K562 (cell line): ENCODE measurements around the gene MERTK. TPM values are rescaled to one million over a fixed set of nuclear protein-coding genes. Genes with fewer than 3 reads are reported as not detected.

Experiments used
- CAMTA2 ChIP-seq: fragments of 250-450 bp; sonication (Bioruptor Pico); conservative IDR thresholded peaks from 2 replicates; pipeline ENCODE4 v1.5.1; 2022
- ESRRB ChIP-seq: fragments of 250-450 bp; sonication (Bioruptor Pico); IDR thresholded peaks from 2 replicates; pipeline ENCODE4 v1.5.0; 2020; ENCODE audit warnings: mild to moderate bottlenecking, moderate library complexity, borderline replicate concordance
- EZH2 ChIP-seq: IDR thresholded peaks from 2 replicates; pipeline ENCODE4 v1.6.1; 2012; ENCODE audit warnings: low read depth, mild to moderate bottlenecking, inconsistent platforms, low read length, borderline replicate concordance
- FOXJ3 ChIP-seq: sonication (generic); formaldehyde crosslinking; IDR thresholded peaks from 2 replicates; pipeline ENCODE4 v1.4.0; 2020; ENCODE audit warnings: mild to moderate bottlenecking, missing genetic modification reagents
- FOXP1 ChIP-seq: sonication (generic); formaldehyde crosslinking; IDR thresholded peaks from 2 replicates; pipeline ENCODE4 v1.8.0; 2022; ENCODE audit warnings: mild to moderate bottlenecking, missing genetic modification reagents
- JUNB ChIP-seq: fragments of 450-650 bp; formaldehyde crosslinking; conservative IDR thresholded peaks from 2 replicates; pipeline ENCODE4 v1.4.0; 2020; ENCODE audit warnings: mild to moderate bottlenecking
- MCM3 ChIP-seq: fragments of 450-650 bp; IDR thresholded peaks from 2 replicates; pipeline ENCODE4 v1.6.1; 2016
- SRSF1 ChIP-seq: fragments of 200-400 bp; formaldehyde crosslinking; IDR thresholded peaks from 2 replicates; pipeline ENCODE4 v1.6.1; 2017; ENCODE audit warnings: mild to moderate bottlenecking, low read depth, low read length, moderate library complexity
- ZBED1 ChIP-seq: IDR thresholded peaks from 2 replicates; pipeline ENCODE4 v1.6.1; 2014
- ZC3H4 ChIP-seq: sonication (generic); formaldehyde crosslinking; IDR thresholded peaks from 2 replicates; pipeline ENCODE4 v1.9.0; 2021; ENCODE audit warnings: missing genetic modification reagents, borderline replicate concordance
- ZFPM2 ChIP-seq: fragments of 250-450 bp; sonication (Bioruptor Pico); IDR thresholded peaks from 2 replicates; pipeline ENCODE4 v1.5.1; 2022; ENCODE audit warnings: mild to moderate bottlenecking
- ZNF263 ChIP-seq: sonication (generic); formaldehyde crosslinking; IDR thresholded peaks from 2 replicates; pipeline ENCODE4 v1.8.0; 2022; ENCODE audit warnings: mild to moderate bottlenecking, missing genetic modification reagents, borderline replicate concordance
- ZNF778 ChIP-seq: fragments of 450-650 bp; formaldehyde crosslinking; IDR thresholded peaks from 2 replicates; pipeline ENCODE4 v1.4.0; 2020; ENCODE audit warnings: mild to moderate bottlenecking, moderate library complexity
- polyA plus RNA-seq, 8 experiments: library from polyadenylated mRNA; depleted of rRNA in 4 of 8; stranded (reverse) in 5 of 8; unstranded in 3 of 8; fragments of >200 nt; fragmentation: Nextera tagmentation in 2 of 8; fragmentation: Illumina TruSeq in 1 of 8; extraction: Ambion mirVana in 2 of 8; extraction: Trizol in 1 of 8; gene quantifications; 2 replicates each; pipeline versions ENCODE4 v1.2.1 to v1.2.3, GENCODE V29; 2011 to 2014; ENCODE audit warnings: inconsistent platforms in 1 of 8, missing spikeins in 1 of 8
- total RNA-seq, 7 experiments: library from RNA; depleted of rRNA in 6 of 7; stranded (reverse); fragments of >200 nt in 6 of 7; fragmentation: Illumina TruSeq in 2 of 7; extraction: Trizol in 2 of 7; gene quantifications; 2 replicates each; pipeline versions ENCODE4 v1.2.1 to v1.2.3, GENCODE V29; 2011 to 2021; ENCODE audit warnings: low replicate concordance in 1 of 7
- TF ChIP-seq, protein P1 (sequence below): fragments of 450-650 bp; formaldehyde crosslinking; IDR thresholded peaks from 2 replicates; pipeline ENCODE4 v1.4.0; 2022; ENCODE audit warnings: mild to moderate bottlenecking, moderate library complexity
- TF ChIP-seq, protein P2 (sequence below): sonication (generic); formaldehyde crosslinking; IDR thresholded peaks from 2 replicates; pipeline ENCODE4 v1.5.0; 2020; ENCODE audit warnings: missing genetic modification reagents
- TF ChIP-seq, protein P3 (sequence below): fragments of 450-650 bp; IDR thresholded peaks from one replicate; pipeline ENCODE4 v1.6.1; 2018; ENCODE audit warnings: mild to moderate bottlenecking, moderate library complexity; ENCODE audit not compliant: partially characterized antibody
- TF ChIP-seq, protein P4 (sequence below), 2 experiments: fragments of 200-800 bp in 1 of 2; sonication (Bioruptor generic) in 1 of 2; sonication (generic) in 1 of 2; formaldehyde crosslinking in 1 of 2; IDR thresholded peaks in 1 of 2; conservative IDR thresholded peaks in 1 of 2; 2 replicates each; pipeline versions ENCODE4 v1.5.0 to v1.6.1; 2016 to 2020; ENCODE audit warnings: missing compliant biosample characterization in 1 of 2, missing genetic modification characterization in 1 of 2, missing genetic modification reagents in 1 of 2
- TF ChIP-seq, protein P5 (sequence below): fragments of 200-800 bp; sonication (Bioruptor generic); IDR thresholded peaks from 2 replicates; pipeline ENCODE4 v1.6.1; 2017; ENCODE audit warnings: missing genetic modification characterization, missing compliant biosample characterization
- TF ChIP-seq, protein P6 (sequence below): sonication (generic); formaldehyde crosslinking; IDR thresholded peaks from 2 replicates; pipeline ENCODE4 v1.8.0; 2022; ENCODE audit warnings: mild to moderate bottlenecking, missing genetic modification reagents

The MERTK gene
- total and polyA plus RNA-seq, 9 of the 15 experiments (the other 6 are each of a cell fraction or from before 2014, with no cell fraction given), result 0.23 to 1.6 (median 0.74) TPM

DNA sequence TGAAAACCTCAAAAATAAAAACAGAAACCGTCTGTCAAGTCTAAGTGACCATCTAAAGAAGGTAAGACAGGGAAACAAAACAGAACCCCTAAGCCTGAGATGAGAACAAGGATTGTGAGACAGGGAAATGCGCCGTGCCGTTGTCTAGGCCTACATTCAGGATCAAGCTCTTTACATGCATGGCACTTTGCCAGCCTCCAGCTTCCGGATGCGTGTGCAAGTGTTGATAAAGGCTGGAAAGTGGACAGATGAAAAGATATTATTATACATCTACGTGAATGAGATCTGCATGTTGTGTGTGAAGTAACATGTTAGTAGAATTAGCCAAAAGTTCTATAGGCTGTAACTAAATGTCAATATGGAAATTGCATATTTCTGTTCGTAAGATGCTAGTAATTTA lies 128.1 kb downstream of the MERTK start (continued):
- TF ChIP-seq, protein P1, sequence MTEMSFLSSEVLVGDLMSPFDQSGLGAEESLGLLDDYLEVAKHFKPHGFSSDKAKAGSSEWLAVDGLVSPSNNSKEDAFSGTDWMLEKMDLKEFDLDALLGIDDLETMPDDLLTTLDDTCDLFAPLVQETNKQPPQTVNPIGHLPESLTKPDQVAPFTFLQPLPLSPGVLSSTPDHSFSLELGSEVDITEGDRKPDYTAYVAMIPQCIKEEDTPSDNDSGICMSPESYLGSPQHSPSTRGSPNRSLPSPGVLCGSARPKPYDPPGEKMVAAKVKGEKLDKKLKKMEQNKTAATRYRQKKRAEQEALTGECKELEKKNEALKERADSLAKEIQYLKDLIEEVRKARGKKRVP, result no peak
- TF ChIP-seq, protein P2, sequence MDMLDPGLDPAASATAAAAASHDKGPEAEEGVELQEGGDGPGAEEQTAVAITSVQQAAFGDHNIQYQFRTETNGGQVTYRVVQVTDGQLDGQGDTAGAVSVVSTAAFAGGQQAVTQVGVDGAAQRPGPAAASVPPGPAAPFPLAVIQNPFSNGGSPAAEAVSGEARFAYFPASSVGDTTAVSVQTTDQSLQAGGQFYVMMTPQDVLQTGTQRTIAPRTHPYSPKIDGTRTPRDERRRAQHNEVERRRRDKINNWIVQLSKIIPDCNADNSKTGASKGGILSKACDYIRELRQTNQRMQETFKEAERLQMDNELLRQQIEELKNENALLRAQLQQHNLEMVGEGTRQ, result no peak
- TF ChIP-seq, protein P3, sequence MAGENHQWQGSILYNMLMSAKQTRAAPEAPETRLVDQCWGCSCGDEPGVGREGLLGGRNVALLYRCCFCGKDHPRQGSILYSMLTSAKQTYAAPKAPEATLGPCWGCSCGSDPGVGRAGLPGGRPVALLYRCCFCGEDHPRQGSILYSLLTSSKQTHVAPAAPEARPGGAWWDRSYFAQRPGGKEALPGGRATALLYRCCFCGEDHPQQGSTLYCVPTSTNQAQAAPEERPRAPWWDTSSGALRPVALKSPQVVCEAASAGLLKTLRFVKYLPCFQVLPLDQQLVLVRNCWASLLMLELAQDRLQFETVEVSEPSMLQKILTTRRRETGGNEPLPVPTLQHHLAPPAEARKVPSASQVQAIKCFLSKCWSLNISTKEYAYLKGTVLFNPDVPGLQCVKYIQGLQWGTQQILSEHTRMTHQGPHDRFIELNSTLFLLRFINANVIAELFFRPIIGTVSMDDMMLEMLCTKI, result no peak
- TF ChIP-seq ESRRB (CRISPR knock-in tag) (no peak), MCM3 (no peak), ZBED1 (no peak), SRSF1 (no peak), CAMTA2 (no peak), EZH2 (no peak), FOXP1 (CRISPR knock-in tag) (no peak), JUNB (CRISPR knock-in tag) (no peak), ZNF778 (CRISPR knock-in tag) (no peak), ZC3H4 (CRISPR knock-in tag) (no peak), ZNF263 (CRISPR knock-in tag) (no peak), ZFPM2 (CRISPR knock-in tag) (no peak), FOXJ3 (CRISPR knock-in tag) (no peak)
- TF ChIP-seq, protein P4, sequence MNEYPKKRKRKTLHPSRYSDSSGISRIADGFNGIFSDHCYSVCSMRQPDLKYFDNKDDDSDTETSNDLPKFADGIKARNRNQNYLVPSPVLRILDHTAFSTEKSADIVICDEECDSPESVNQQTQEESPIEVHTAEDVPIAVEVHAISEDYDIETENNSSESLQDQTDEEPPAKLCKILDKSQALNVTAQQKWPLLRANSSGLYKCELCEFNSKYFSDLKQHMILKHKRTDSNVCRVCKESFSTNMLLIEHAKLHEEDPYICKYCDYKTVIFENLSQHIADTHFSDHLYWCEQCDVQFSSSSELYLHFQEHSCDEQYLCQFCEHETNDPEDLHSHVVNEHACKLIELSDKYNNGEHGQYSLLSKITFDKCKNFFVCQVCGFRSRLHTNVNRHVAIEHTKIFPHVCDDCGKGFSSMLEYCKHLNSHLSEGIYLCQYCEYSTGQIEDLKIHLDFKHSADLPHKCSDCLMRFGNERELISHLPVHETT (CRISPR knock-in tag; conservative IDR thresholded peaks at IDR 0.05 in 1 of 2, IDR thresholded peaks at IDR 0.05 in 1 of 2), result no peak
- TF ChIP-seq, protein P5, sequence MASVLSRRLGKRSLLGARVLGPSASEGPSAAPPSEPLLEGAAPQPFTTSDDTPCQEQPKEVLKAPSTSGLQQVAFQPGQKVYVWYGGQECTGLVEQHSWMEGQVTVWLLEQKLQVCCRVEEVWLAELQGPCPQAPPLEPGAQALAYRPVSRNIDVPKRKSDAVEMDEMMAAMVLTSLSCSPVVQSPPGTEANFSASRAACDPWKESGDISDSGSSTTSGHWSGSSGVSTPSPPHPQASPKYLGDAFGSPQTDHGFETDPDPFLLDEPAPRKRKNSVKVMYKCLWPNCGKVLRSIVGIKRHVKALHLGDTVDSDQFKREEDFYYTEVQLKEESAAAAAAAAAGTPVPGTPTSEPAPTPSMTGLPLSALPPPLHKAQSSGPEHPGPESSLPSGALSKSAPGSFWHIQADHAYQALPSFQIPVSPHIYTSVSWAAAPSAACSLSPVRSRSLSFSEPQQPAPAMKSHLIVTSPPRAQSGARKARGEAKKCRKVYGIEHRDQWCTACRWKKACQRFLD (CRISPR knock-in tag), result no peak
- TF ChIP-seq, protein P6, sequence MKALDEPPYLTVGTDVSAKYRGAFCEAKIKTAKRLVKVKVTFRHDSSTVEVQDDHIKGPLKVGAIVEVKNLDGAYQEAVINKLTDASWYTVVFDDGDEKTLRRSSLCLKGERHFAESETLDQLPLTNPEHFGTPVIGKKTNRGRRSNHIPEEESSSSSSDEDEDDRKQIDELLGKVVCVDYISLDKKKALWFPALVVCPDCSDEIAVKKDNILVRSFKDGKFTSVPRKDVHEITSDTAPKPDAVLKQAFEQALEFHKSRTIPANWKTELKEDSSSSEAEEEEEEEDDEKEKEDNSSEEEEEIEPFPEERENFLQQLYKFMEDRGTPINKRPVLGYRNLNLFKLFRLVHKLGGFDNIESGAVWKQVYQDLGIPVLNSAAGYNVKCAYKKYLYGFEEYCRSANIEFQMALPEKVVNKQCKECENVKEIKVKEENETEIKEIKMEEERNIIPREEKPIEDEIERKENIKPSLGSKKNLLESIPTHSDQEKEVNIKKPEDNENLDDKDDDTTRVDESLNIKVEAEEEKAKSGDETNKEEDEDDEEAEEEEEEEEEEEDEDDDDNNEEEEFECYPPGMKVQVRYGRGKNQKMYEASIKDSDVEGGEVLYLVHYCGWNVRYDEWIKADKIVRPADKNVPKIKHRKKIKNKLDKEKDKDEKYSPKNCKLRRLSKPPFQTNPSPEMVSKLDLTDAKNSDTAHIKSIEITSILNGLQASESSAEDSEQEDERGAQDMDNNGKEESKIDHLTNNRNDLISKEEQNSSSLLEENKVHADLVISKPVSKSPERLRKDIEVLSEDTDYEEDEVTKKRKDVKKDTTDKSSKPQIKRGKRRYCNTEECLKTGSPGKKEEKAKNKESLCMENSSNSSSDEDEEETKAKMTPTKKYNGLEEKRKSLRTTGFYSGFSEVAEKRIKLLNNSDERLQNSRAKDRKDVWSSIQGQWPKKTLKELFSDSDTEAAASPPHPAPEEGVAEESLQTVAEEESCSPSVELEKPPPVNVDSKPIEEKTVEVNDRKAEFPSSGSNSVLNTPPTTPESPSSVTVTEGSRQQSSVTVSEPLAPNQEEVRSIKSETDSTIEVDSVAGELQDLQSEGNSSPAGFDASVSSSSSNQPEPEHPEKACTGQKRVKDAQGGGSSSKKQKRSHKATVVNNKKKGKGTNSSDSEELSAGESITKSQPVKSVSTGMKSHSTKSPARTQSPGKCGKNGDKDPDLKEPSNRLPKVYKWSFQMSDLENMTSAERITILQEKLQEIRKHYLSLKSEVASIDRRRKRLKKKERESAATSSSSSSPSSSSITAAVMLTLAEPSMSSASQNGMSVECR (CRISPR knock-in tag), result no peak
